HuH-7.5 (cell line): ENCODE results near the gene TXNL4B.
A peak's percentile ranks its signal among the peaks of the same experiment; 100 is the strongest.
"Not testable (repeated sequence)": the region's sequence is repeated elsewhere in the genome, so short reads cannot be mapped to it uniquely, and the experiment has no call there.

Experiments
- DNase-seq: peaks from one replicate; pipeline ENCODE4 v3.0.0; 2011; ENCODE audit warnings: low spot score

The TXNL4B gene

DNA sequence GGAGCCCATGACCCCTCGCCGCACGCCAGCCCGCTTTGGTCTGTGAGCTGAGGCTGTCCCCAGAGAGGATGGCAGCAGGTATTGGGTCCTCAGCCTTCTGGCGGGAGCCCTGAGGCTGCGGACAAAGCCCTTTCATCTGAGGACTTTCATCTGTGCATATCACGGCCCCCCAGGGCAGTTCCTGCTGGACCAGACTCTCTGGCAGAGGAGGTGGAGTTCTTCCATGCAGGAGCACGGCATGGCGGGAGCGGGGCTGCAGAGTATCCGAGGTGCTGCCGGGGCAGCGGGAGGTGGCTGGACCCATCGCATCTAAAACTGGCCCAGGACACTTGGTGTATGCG is 19.0 kb upstream of the TXNL4B start:
- DNase-seq: no peak

DNA sequence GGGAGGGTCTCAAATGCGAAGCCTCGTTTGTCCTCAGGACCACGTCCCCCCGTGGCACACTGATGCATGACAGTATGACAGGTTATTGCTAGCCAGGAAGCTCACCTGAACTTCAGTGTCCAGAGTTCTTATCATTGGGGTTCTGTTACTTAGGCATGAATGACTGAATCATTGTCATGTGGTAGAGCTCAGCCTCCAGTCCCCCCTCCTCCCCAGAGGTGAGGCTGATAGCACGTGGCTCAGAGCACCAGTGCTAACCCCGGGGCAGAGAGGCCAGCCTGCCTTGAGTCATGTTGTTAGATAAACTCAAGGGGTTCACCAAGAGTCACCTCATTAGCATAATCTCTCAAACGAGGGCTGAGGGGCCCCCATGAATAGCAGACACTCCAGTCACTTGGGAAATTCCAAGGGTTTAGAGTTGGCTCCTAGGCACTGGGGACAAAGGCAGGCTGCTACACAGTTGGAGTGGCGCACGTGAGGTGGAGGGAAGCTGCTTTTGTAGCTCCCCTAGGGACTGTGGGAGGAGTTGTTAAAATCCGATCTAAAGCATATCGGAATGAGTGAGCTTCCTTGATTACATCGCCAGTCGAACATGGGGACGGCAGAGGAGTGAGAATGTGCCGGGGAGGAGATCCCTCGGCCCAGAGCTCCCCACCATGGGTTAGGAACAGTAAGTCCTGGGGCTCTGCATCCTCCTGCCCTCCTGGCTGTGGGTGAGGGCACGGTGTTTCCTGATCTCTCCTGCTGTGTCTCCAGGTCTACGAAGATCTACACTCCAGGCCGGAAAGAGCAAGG is 18.4 kb upstream of the TXNL4B start:
- DNase-seq: no peak

DNA sequence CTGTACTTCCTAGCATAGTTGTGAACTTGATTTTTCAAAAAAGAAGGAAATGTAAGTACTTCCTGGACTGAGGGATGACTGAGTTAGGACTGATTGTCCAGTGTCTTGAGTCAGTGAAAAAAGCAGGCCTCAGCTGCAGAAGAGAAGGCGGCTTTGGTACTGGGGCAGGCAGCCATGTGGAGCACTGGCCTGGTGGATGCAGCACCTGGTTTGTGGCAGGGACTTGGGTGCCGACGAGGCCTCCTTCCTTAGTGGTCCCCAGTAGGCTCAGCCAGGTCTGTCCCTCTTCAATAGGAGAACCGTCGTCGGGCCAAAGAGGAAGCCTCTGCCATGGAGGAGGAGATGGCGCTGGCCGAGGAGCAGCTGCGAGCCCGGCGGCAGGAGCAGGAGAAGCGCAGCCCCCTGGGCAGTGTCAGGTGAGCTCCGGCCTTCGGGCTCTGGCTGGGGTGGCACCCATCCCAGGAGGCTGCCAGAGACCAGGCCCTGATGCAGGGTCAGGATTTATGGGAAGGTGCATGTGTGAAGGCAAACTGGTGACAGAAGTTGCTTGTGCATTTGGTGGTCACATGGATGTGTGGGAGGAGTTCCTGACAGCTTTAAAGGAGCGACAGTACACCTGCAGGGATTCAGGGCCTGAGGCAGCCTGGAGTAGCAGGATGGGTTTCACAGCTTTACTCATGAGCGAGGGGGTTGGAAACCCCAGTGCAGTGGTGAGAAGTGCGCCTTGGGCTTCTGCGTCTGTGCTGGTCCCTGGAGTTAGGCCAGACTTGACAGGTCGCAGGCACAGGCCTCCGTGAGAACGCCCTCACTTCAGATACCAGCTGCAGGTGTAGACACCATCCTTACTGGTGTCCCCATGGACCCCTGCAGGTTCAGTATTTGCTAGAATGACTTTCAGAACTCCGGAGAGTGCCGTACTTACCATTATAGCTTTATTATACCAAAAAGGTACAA is 17.5 kb upstream of the TXNL4B start:
- no peak for DNase-seq

DNA sequence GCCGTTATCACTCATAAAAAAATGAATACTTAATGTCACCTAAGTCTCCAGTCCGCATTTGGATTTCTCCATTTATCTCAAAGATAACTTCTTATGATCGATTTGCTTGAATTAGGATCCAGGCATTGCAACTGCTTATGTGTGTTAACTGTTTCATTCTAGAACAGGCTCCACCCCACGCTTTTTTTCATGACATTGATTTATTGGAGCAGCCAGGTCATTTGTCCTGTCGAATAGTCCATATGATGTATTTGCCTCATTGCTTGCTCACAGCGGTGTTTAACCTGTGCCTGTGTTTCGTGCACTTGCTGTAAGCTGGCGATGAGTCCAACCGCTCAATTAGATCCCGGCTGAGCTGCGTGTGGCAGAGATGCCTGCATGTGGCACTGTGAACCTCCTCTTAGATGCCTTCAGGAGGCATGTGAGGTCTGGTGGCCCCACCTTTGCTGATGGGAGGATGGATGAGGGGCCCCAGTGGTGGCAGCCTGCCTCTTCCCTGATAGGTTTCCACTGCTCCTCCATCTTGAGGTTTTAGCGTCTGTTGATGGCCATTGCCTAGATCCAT is 16.6 kb upstream of the TXNL4B start:
- DNase-seq: no peak

DNA sequence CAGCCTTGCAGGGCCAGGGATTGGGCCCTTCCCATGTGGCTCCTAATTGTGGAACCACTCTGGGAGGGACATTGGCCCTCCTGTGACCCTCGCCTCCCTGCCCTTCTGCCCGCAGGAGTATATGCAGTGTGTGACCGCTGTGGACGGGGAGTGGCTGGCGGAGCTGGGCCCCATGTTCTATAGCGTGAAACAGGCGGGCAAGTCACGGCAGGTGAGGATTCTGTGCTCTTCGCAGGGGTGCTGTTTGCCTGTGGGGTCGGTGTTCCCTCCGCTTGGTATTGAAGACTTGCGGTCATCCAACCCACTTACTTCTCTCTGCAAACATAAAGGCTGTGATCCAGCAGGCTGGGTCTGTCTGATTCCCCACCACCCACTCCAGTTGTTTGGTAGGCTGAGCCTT is 15.9 kb upstream of the TXNL4B start:
- DNase-seq: no peak

DNA sequence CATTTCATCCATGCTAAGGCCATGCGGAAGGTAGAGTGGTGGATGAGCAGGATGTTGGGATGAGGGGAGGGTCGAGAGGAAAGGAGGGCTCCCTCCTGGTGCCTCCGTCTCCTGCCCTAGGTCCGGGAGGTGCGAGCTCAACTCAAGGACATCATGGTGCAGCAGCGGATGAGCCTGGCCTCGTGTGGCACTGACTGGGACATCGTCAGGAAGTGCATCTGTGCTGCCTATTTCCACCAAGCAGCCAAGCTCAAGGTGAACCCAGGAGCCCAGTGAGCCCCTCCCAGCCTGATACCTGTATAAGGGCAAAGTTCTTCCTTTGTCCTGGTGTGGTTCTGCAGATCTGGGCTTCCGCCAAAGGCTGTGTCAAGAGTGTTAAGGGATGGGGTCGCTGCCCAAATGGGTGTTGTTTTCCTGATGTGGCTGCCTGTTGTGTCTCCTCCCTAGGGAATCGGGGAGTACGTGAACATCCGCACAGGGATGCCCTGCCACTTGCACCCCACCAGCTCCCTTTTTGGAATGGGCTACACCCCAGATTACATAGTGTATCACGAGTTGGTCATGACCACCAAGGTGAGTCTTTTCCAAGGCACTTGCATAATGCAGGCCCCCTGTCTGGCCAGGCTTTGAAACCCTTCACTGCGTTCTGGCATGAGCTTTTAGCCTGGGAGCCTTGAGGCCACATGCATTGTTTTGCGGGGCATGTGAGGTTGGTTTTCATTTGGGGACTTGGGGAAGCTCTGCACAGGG is 15.1 kb upstream of the TXNL4B start:
- DNase-seq: no peak

DNA sequence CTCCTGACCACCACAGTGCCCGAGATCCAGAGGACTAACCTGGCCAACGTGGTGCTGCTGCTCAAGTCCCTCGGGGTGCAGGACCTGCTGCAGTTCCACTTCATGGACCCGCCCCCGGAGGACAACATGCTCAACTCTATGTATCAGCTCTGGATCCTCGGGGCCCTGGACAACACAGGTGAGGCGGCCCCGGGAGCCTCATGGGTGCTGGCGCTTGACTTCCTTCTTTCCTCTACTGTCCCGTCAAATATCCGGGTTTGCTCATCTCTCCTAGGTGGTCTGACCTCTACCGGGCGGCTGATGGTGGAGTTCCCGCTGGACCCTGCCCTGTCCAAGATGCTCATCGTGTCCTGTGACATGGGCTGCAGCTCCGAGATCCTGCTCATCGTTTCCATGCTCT is 14.0 kb upstream of the TXNL4B start:
- no peak for DNase-seq

- no peak for DNase-seq
Observed at GRCh38 chr16:72105978-72106377, 12.6 kb upstream of the TXNL4B start.

- DNase-seq: no peak
Observed at GRCh38 chr16:72104905-72105304, 11.5 kb upstream of the TXNL4B start.

- no peak for DNase-seq
Observed at GRCh38 chr16:72101195-72101594, 7.8 kb upstream of the TXNL4B start.

- peak; percentile 85 for DNase-seq
Observed at GRCh38 chr16:72099377-72099818, 6.0 kb upstream of the TXNL4B start.

- DNase-seq: no peak
Observed at GRCh38 chr16:72098936-72099335, 5.5 kb upstream of the TXNL4B start.

DNA sequence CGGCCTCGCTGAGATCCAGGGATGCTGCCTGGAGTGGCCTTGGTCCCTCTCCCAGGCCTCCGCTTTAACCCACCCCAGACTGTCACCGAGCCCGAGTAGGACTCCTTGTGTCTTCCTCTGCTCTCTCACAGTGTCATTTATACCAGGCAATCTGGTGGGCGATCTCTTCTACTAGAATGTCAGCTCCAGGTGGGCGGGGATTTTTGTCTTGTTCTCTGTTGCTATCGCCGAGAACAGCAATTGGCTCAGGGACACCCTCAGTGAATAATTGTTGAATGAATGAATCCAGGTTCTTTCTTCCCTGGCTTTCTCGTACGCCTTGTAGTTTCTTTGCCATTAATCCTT is 818 bp upstream of the TXNL4B start:
- no peak for DNase-seq

GRCh38 chr16:72092832-72093447 is 480 bp downstream of the TXNL4B start:
- DNase-seq: no peak

GRCh38 chr16:72091217-72091616 is 2.2 kb downstream of the TXNL4B start:
- no peak for DNase-seq

GRCh38 chr16:72085002-72085401 is 8.4 kb downstream of the TXNL4B start:
- DNase-seq: no peak

- no peak for DNase-seq
Observed at GRCh38 chr16:72084445-72084844, 9.0 kb downstream of the TXNL4B start.

GRCh38 chr16:72083778-72084404 is 9.5 kb downstream of the TXNL4B start:
- no peak for DNase-seq

- DNase-seq: not testable (repeated sequence)
Observed at GRCh38 chr16:72076991-72077706, 16.3 kb downstream of the TXNL4B start.

- not testable (repeated sequence) for DNase-seq
Observed at GRCh38 chr16:72075067-72075466, 18.4 kb downstream of the TXNL4B start.
